Uterus (tissue), 4 donors: ENCODE measurements around the gene ZFX. TPM values are rescaled to one million over a fixed set of nuclear protein-coding genes. Genes with fewer than 3 reads are reported as not detected.

ENCODE experiments used
- DNase-seq, 2 donors: peaks; one replicate each; pipeline ENCODE4 v3.0.0-alpha.2; 2019 to 2020
- H3K27ac ChIP-seq, 2 donors: fragments of 200-600 bp; sonication (generic); 1 replicate in 1 of 2; 2 replicates in 1 of 2; pipeline ENCODE4 v1.5.1; 2016 to 2018
- H3K27me3 ChIP-seq, 2 donors: fragments of 200-600 bp; sonication (generic); one replicate each; pipeline ENCODE4 v1.5.1; 2018 to 2019; ENCODE audit warnings: control low read depth in 1 of 2
- H3K36me3 ChIP-seq, 2 donors: fragments of 200-600 bp; sonication (generic); one replicate each; pipeline ENCODE4 v1.5.1; 2019; ENCODE audit warnings: control low read depth in 1 of 2
- H3K4me1 ChIP-seq, 2 donors: fragments of 200-600 bp; sonication (generic); one replicate each; pipeline ENCODE4 v1.5.1; 2018 to 2019; ENCODE audit warnings: control low read depth in 1 of 2
- H3K4me3 ChIP-seq, 2 donors: fragments of 200-600 bp; sonication (generic); 1 replicate in 1 of 2; 2 replicates in 1 of 2; pipeline ENCODE4 v1.5.1; 2018 to 2019; ENCODE audit warnings: mild to moderate bottlenecking in 1 of 2
- H3K9me3 ChIP-seq, 2 donors: fragments of 200-600 bp; sonication (generic); one replicate each; pipeline ENCODE4 v1.5.1; 2019; ENCODE audit warnings: control low read depth in 1 of 2
- CTCF ChIP-seq, 4 experiments: fragments of 200-600 bp in 2 of 4; fragments of 450-650 bp in 2 of 4; sonication (generic) in 2 of 4; IDR thresholded peaks; one replicate each; pipeline ENCODE4 v1.5.1; 2016 to 2019; ENCODE audit warnings: antibody characterized with exemption in 4 of 4, mild to moderate bottlenecking in 2 of 4, moderate library complexity in 1 of 4
- POLR2A ChIP-seq, 2 donors: fragments of 450-650 bp; IDR thresholded peaks; one replicate each; pipeline ENCODE4 v1.6.1; 2016; ENCODE audit warnings: antibody characterized with exemption in 2 of 2, mild to moderate bottlenecking in 1 of 2, moderate library complexity in 1 of 2
- intact Hi-C: fragments of 100-400 bp; cut with DNase I; formaldehyde crosslinking; loops from one replicate; pipeline ENCODE4 v1.15.1; 2023; ENCODE audit warnings: low total_unique reads
- total RNA-seq, 4 donors: library from RNA; depleted of rRNA in 3 of 4; stranded (reverse); fragments of >200 nt in 3 of 4; gene quantifications; one replicate each; pipeline versions ENCODE4 v1.1.0 to v1.2.4, GENCODE V29; 2014 to 2023
- donor health status: DM: yes; HTN: yes; CAD: no.

The ZFX gene
- total RNA-seq, 4 donors from 2014 or later = 60.6 to 211 (median 111) TPM

- no peak for TF ChIP-seq CTCF (IDR thresholded peaks at IDR 0.05)
- TF ChIP-seq POLR2A (IDR thresholded peaks at IDR 0.05) = no peak
- H3K4me1 ChIP-seq = no peaks in the 10 kb centered on the region
- no peak overlapping the region for H3K27ac ChIP-seq
- H3K4me3 ChIP-seq = no peak overlapping the region
- no peaks in the 10 kb centered on the region for H3K36me3 ChIP-seq
- H3K9me3 ChIP-seq = peaks cover 0 to 3% of the 10 kb centered on the region in 2 donors
- no peaks in the 10 kb centered on the region for H3K27me3 ChIP-seq
- intact Hi-C loops = no loop called here
- DNase-seq = no peak
These were observed 72.3 kb downstream of the ZFX start for GRCh38 chrX:24221872-24222271.

- no peak overlapping the region for H3K27ac ChIP-seq
- no peak for DNase-seq
- TF ChIP-seq CTCF (IDR thresholded peaks at IDR 0.05) (no peak), POLR2A (IDR thresholded peaks at IDR 0.05) (no peak)
- peaks cover 0 to 3% of the 10 kb centered on the region in 2 donors for H3K9me3 ChIP-seq
- H3K27me3 ChIP-seq = no peaks in the 10 kb centered on the region
- intact Hi-C loops = no loop called here
- no peaks in the 10 kb centered on the region for H3K36me3 ChIP-seq
- H3K4me3 ChIP-seq = no peak overlapping the region
- no peaks in the 10 kb centered on the region for H3K4me1 ChIP-seq
These were observed 75.7 kb downstream of the ZFX start for GRCh38 chrX:24225265-24225664.

GRCh38 chrX:24226176-24226575 lies 76.6 kb downstream of the ZFX start:
- Histone ChIP-seq H3K36me3 (no peaks in the 10 kb centered on the region), H3K9me3 (peaks cover 0 to 3% of the 10 kb centered on the region in 2 donors), H3K27me3 (no peaks in the 10 kb centered on the region), H3K27ac (no peak overlapping the region), H3K4me3 (no peak overlapping the region), H3K4me1 (no peaks in the 10 kb centered on the region)
- TF ChIP-seq CTCF (IDR thresholded peaks at IDR 0.05) (no peak), POLR2A (IDR thresholded peaks at IDR 0.05) (no peak)
- no peak for DNase-seq
- intact Hi-C loops = no loop called here

GRCh38 chrX:24228596-24228995 lies 79.1 kb downstream of the ZFX start:
- intact Hi-C loops = no loop called here
- H3K27ac ChIP-seq = no peak overlapping the region
- TF ChIP-seq CTCF (IDR thresholded peaks at IDR 0.05) (no peak), POLR2A (IDR thresholded peaks at IDR 0.05) (no peak)
- no peaks in the 10 kb centered on the region for H3K4me1 ChIP-seq
- peaks cover 0 to 3% of the 10 kb centered on the region in 2 donors for H3K9me3 ChIP-seq
- no peaks in the 10 kb centered on the region for H3K27me3 ChIP-seq
- H3K4me3 ChIP-seq = no peak overlapping the region
- H3K36me3 ChIP-seq = no peaks in the 10 kb centered on the region
- DNase-seq = no peak

- no peak for TF ChIP-seq CTCF (IDR thresholded peaks at IDR 0.05)
- TF ChIP-seq POLR2A (IDR thresholded peaks at IDR 0.05) = no peak
- intact Hi-C loops = no loop called here
- Histone ChIP-seq H3K4me3 (no peak overlapping the region), H3K27me3 (no peaks in the 10 kb centered on the region), H3K9me3 (peaks cover 0 to 3% of the 10 kb centered on the region in 2 donors), H3K27ac (no peak overlapping the region), H3K4me1 (no peaks in the 10 kb centered on the region), H3K36me3 (no peaks in the 10 kb centered on the region)
- no peak for DNase-seq
These were observed 79.9 kb downstream of the ZFX start for GRCh38 chrX:24229400-24229879.
